HL-60/S4 treated with phorbol 12-myristate 13-acetate at 8.2 ng/mL for 4 days and 3 days (cell line): ENCODE results near the gene CARD8.
"Not testable (repeated sequence)": the region's sequence is repeated elsewhere in the genome, so short reads cannot be mapped to it uniquely, and the experiment has no call there.

Experiments
- in situ Hi-C: fragments of 300-500 bp; cut with MboI; formaldehyde crosslinking; loops from 2 replicates; pipeline ENCODE4 v1.15.0; 2022; ENCODE audit warnings: low sequenced_read_pairs

The CARD8 gene

GRCh38 chr19:48271531-48272151 lies 15.9 kb upstream of the CARD8 start:
- in situ Hi-C loops: no loop called here

GRCh38 chr19:48269617-48270026 lies 13.9 kb upstream of the CARD8 start:
- in situ Hi-C loops: not testable (repeated sequence)

DNA sequence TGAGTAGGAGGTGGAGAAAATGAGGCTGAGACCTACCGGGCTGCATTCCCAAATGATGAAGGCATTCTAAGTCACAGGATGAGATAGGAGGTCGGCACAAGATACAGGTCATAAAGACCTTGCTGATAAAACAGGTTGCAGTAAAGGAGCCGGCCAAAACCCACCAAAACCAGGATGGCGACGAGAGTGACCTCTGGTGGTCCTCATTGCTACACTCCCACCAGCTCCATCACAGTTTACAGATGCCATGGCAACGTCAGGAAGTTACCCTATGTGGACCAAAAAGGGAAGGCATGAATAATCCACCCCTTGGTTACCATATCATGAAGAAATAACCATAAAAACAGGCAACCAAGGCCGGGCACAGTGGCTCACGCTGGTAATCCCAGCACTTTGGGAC lies 9.6 kb upstream of the CARD8 start:
- in situ Hi-C loops: not testable (repeated sequence)

DNA sequence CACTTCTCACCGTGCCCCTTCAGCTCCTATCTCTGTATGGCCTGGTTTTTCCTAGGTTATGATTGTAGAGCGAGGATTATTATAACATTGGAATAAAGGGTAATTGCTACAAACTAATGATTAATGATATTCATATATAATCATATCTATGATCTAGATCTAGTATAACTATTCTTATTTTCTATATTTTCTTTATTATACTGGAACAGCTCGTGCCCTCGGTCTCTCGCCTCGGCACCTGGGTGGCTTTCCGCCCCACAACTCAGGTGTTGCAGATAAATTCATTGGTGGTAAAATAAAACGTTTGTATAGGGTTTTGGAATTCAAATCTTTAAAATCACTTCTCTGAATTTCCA lies 4.6 kb upstream of the CARD8 start:
- in situ Hi-C loops: not testable (repeated sequence)

DNA sequence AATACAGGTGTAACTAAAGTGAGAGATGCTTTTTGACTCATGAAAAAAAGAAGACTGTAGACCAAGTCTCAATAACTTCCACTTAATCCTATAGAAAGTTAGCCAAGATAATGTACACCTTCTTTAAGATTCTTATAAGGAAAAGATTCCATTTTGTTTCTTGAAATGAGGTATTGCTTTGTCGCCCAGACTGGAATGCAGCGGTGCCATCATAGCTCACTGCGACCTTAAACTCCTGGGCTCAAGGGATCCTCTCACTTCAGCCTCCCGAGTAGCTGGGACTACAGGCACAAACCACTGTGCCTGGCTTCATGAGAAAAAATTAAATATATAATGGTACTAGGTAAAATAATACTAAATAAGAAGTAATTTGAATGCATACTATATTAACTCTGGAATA lies 3.3 kb upstream of the CARD8 start:
- in situ Hi-C loops: not testable (repeated sequence)

- in situ Hi-C loops: no loop called here
Measured at GRCh38 chr19:48258350-48258749, 2.6 kb upstream of the CARD8 start.

- in situ Hi-C loops: no loop called here
Measured at GRCh38 chr19:48254529-48254970, 1.2 kb downstream of the CARD8 start.

DNA sequence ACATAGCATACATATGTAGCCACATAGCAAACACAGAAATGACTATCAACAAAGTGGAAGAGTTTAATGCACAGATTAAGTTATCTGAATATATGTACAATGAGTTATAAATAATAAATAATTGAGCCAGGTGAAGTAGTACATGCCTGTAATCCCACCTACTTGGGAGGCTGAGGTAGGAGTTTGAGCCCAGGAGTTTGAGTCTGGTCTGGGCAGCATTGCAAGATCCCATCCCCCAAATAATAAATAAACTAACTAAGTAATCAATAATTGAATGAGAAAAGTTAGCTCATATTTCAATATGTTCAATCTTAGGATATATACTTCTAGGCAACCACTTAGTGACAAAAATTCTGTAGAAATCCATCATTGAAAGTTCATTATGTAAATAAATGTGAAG lies 1.7 kb downstream of the CARD8 start:
- in situ Hi-C loops: no loop called here

DNA sequence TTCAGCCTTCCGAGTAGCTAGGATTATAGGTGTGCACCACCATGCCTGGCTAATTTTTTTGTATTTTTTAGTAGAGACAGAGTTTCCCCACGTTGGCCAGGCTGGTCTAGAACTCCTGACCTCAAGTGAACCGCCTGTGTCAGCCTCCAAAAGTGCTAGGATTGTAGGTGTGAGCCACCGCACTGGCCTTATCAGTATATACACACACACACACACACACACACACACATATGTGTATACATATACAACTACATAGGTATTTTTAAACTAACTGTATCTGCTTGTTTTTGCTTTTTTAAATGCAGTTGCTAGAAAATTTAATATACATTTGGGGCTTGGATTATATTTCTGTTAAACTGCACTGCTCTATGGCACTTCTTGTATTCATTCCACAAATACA lies 3.1 kb downstream of the CARD8 start:
- in situ Hi-C loops: no loop called here

- in situ Hi-C loops: no loop called here
Measured at GRCh38 chr19:48250290-48251025, 5.3 kb downstream of the CARD8 start.

- in situ Hi-C loops: no loop called here
Measured at GRCh38 chr19:48249502-48250014, 6.2 kb downstream of the CARD8 start.

- in situ Hi-C loops: no loop called here
Measured at GRCh38 chr19:48248081-48248833, 7.5 kb downstream of the CARD8 start.

DNA sequence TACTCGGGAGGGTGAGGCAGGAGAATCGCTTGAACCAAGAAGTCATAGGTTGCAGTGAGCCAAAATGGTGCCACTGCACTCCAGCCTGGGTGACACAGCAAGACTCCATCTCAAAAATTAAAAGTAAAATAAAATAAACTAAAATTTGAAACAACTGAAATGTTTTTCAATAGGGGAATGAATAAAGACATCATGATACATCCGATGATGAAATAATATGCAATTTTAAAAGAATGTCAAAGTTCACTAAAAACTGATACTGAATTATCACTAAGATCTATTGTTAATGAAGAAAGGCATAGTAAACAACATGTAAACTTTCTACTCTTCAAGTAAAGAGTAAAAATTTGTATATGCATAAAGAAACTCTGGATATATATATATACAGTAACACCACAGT lies 8.5 kb downstream of the CARD8 start:
- in situ Hi-C loops: no loop called here

- in situ Hi-C loops: no loop called here
Measured at GRCh38 chr19:48246101-48246500, 9.6 kb downstream of the CARD8 start.

DNA sequence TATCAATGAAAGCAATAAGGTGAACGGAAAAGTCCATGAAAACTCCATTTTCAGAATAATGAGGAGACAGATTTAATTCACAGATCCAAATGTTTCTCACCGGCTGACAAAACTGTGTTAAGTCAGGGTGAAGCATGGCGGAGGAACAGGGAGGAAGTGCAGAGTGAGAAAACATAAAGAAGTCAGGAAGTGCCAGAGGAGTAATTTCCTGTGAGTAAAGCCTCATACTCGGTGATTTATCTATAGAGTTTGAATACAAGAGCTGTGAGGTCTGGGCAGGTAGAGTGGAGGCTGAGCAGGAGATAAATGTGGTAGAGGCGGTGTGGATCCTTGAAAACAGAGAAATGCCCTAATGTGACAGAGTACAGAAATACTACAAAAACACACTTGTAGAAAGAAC lies 11.4 kb downstream of the CARD8 start:
- in situ Hi-C loops: no loop called here

GRCh38 chr19:48241771-48242170 lies 13.9 kb downstream of the CARD8 start:
- in situ Hi-C loops: not testable (repeated sequence)

- in situ Hi-C loops: no loop called here
Measured at GRCh38 chr19:48239582-48240141, 16.1 kb downstream of the CARD8 start.

DNA sequence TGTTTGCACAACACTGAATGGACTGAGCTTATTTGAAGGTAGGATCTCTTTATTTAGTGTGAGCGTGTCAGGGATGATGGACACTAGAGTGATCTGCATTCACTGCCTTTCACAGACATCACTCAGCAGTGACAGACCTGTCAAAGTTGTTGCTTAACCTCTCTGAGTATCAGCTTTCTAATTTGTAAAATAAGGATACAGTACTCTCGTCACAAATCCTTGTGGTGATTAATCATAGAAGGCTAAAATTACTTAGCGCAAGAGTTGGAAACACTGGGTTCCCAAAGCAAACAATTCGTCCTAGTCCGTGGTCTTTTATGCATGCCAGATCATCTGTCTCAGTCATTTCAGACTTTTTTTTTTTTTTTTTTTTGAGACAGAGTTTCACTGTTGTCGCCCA lies 16.6 kb downstream of the CARD8 start:
- in situ Hi-C loops: no loop called here

- in situ Hi-C loops: no loop called here
Measured at GRCh38 chr19:48237057-48237456, 18.7 kb downstream of the CARD8 start.

GRCh38 chr19:48230555-48231129 lies 25.1 kb downstream of the CARD8 start:
- in situ Hi-C loops: no loop called here

- in situ Hi-C loops: no loop called here
Measured at GRCh38 chr19:48221628-48222027, 34.1 kb downstream of the CARD8 start.
